NCI-H2171 treated with DMSO at 0.1 percent for 48 hours (cell line): ENCODE measurements around the gene ANP32A.
A peak's percentile ranks its signal among the peaks of the same experiment; 100 is the strongest.

ENCODE experiments used
- DNase-seq: peaks from one replicate; lab custom pipeline; 2025; lab: John Stamatoyannopoulos, UW

ANP32A gene

GRCh38 chr15:68743256-68743655 lies 77.4 kb downstream of the ANP32A start:
- no peak for DNase-seq

- DNase-seq, result no peak
These were observed 81.2 kb downstream of the ANP32A start for GRCh38 chr15:68739390-68740080.

DNA sequence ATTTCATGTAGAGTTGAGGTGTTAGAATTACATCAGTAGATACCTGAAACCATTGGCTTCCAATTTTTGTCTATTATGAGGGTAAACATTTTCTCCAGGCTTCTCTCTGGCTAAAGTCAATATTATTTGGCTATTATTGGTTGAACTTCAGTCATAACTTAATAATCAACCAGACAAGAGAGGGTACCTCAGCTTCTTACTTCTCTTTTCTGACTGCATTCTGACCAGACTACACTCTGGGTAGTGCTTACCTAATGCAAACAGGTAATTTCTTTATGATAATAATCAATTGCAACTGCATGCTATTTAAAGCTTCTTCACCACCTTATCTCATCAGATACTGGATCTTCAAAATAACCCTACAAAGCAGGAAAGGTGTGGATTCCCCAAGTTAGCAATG lies 85.1 kb downstream of the ANP32A start:
- DNase-seq, result no peak

GRCh38 chr15:68734881-68735280 lies 85.8 kb downstream of the ANP32A start:
- DNase-seq, result no peak

GRCh38 chr15:68734352-68734751 lies 86.3 kb downstream of the ANP32A start:
- no peak for DNase-seq

DNA sequence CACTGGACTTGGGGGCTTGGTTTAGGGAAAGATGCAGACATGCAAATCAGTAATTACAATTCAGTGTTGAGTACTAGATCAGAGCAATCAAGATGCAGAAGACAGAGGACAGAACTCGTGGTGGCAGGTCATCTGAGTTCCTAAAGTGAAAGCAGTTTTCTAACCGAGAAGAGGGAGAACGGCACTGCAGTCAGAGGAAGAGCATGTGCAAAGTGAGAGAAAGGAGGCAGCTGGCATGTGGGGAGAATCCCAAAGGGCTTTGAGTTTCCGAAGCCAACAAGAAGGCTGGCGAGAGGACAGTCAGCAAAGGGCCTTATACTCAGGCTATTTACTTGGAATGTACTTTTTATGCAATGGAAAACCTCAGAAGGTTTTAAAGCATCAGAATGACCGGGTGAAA lies 87.0 kb downstream of the ANP32A start:
- DNase-seq, result no peak

DNA sequence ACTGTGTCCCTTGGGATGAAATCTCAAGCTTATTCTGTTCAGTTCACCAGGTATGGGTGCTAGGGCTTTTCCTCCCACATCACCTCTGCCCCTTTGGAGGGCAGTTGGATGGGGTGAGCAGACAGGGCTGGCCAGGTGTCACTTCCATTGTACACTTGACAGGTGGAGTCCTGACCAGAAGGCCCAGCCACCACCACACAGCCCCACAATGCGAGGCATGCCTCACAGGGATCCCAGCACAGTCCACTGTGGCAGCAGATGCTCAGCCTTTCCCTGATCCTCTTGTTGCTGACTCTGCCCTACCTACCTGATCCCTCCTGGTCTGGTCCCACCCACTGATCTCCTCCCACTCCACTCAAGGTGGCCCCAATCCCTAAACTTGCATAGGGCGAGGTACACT lies 88.2 kb downstream of the ANP32A start:
- DNase-seq, result no peak

- DNase-seq, result no peak
These were observed 89.5 kb downstream of the ANP32A start for GRCh38 chr15:68730976-68731897.

- peak; percentile 23 for DNase-seq
These were observed 90.2 kb downstream of the ANP32A start for GRCh38 chr15:68730471-68730919.

DNA sequence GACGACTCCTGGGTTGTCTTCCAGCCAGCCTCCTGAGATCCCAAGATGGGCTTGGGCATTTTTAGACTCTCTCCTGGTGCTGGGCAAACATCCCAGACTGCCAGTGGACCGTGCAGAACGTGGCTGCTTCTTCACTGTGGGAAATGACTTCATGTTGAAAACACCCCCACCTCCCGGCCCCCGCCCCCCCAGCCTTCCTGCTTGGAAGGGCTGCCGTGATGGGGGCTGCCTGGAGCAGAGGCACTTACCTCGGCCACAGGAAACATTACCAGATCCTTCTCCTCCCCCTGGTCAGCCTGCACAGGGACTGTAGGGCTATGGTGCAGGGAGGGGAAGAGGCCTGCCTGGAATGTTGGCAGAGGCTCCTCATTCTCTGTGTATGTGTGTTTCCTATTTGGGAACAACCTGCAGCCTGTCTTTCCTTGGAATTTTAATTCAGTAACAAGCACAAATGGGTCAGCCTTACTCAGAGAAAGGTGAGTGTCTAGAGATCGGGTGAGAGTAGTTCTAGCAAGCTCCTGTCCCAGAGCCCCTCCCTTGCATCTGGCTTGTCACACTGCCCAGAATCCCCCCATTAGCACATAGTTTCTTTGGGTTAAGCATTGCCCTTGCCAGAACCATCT lies 90.8 kb downstream of the ANP32A start:
- DNase-seq, result no peak
